ENCODE data around the gene FAM204A.

The FAM204A gene

DNA sequence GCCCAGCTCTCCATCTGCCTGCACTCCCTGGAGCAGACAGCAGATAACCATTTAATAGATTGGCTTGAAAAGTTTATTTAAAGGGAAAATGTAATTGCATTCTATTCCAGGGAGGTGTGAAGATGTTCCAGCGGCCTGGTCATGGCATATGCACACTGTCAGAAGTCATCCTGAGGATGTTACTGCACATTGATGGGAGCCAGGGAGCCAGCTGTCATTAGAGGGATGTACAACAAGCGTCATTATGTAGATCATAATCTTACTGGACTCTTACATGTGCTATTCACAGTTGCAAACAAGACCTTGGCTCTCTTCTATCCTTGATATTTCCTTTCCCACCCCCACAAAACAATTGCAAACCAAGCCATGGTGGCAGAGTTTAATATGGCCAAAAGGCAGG lies 65.4 kb downstream of the FAM204A start:
- DNase-seq = no peak

GRCh38 chr10:118276204-118276603 lies 65.9 kb downstream of the FAM204A start:
- no peak for DNase-seq

DNA sequence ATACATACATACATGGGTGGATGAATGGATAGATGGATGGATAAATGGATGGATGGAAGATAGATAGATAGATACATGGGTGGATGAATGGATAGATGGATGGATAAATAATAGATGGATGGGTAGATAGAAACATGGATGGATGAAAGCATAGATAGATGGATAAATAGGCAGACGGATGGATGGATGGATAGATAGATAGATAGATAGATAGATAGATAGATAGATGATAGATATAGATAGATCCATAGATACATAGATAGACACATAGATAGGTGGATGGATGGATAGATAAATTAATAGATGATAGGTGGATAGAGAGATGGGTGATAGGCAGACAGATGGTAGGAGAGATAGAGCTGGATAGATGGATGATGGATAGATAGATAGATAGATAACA lies 68.5 kb downstream of the FAM204A start:
- no peak for DNase-seq

DNA sequence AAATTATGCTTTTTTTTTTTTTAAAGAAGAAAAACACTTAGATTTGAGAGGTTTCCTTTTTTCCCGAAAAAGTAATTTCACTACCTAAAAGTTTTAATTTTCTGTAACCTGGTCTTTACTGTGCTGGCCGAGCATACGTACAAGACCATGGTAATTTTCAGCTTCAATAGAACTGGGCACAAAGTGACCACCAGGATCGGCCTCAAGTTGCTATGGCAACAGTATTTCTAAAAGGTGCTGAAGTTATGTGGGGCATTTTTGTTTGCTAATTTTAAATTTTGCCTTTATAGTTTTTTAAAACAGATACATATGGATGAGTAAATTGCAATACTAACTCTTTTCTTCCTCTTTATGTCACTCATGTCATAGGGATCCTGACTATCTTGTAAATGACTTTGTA lies 69.4 kb downstream of the FAM204A start:
- DNase-seq = no peak

- no peak for DNase-seq
Observed at GRCh38 chr10:118272149-118272721, 69.9 kb downstream of the FAM204A start.

DNA sequence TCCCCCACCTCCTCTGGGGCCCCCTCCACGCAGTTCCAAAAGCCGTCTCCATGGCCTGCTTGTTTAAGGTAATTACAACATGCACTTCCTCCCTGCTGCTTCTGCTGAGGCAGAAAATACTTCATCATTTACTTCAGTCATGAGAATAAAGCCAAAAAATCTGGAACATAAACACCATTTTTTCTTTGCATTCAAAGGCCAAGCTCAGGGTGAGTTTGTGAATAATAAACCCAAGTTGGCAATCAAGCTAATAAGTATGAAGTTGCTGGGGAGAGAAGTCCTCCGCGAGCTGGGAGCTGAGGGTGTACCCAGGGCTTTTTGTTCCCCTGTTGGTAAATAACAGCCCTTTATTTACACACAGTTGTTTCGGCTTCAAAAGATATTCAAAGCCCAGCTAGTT lies 70.5 kb downstream of the FAM204A start:
- DNase-seq = peak; percentile 40

DNA sequence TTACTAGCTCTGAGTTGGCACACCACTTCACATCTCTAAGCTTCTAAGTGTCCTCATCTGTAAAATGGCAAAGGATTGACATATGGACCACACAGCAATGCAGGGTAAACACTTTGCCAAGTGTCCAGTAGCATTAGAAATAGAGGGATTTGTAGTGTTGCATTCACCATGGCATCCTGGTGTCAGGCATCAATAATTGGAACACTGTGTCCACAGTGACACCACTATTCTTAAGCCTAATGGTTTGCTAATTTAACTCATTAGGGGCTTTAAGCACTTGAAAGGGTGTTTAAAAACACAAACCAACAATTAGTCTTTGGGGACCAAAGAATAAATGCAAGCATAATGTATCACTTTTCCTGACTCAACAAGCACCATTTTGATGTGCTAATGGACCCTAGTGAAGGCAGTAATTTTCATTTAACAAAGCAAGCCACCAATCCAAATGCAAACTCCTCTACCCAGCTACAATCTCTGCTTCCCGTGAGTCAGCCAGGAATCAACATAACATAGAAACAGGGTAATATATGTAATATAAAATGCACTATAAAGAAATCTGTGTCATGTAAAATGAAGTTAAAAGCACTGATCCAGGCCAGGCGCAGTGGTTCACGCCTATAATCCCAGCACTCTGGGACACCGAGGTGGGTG lies 75.9 kb downstream of the FAM204A start:
- no peak for DNase-seq

GRCh38 chr10:118264838-118265470 lies 77.2 kb downstream of the FAM204A start:
- DNase-seq = no peak

DNA sequence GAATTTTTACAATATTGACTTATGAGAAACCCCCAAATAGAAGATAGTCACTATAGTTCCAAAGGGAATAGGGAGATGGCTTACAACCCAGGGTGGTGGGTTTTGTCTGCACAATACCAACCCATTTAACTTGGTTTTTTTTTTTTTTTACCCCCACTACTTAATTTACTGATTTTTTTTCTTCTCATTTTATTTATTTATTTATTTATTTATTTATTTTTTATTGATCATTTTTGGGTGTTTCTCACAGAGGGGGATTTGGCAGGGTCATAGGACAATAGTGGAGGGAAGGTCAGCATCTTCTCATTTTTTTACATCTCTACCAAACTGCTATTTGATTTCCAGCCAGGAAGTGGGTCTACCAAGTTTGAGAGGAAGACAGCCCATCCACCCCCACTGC lies 77.9 kb downstream of the FAM204A start:
- DNase-seq = no peak

DNA sequence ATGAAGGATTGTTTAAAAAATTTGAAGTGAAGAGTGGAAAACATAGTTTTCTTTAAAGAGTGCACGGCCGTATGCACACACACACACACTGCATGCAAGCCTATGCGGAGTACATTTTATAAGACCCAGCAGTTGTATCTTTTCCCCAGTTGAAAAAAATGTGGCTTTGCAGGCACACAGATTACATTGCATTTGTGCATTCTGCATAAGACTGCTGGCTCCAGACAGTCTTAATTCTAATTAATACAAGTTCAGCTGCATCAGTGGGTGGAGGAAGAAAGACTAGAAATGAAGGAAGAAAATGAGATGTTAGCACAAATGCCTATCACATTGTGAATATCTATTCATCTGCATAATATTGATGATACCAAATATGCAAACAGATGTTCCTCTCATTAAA lies 79.6 kb downstream of the FAM204A start:
- no peak for DNase-seq

- peak; percentile 24 for DNase-seq
Observed at GRCh38 chr10:118259288-118259906, 82.7 kb downstream of the FAM204A start.

GRCh38 chr10:118258285-118258684 lies 83.8 kb downstream of the FAM204A start:
- no peak for DNase-seq

GRCh38 chr10:118256825-118257570 lies 85.1 kb downstream of the FAM204A start:
- DNase-seq = no peak

DNA sequence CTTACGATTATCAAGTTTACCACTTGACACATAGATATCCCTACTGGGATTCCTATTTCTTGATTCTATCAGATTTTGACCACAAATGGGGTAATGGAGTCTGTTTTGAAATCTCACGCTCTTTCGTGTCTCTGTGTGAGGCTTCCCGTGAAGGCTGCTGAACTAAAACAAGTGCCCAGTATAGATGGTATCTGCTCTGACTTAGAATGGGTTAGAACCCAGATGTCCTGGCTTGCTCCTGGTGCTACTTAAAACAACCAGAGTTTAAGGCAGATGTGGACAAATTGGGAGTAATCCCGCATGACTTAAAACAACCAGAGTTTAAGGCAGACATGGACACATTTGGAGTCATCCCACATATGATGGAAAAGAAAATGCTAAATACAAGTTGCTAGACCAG lies 85.9 kb downstream of the FAM204A start:
- DNase-seq = no peak

DNA sequence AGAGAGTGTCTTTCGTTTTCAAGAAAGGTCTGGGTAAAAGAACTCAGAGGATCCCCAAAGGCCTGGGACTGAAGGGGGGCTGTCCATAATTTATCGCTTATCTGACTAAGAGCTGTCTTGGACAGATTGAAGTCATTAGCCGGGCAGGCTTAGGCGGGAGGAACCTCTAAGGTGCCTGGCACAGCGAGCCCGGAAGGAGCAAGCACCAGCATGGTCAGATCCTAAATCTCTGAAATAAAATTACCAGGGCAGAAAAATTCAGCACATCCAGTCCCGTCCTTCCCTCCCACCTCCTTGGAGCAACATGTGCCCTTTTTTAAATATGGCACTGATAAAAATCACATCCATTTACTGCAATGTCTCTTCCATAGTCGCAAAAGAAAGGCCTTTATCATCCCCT lies 86.8 kb downstream of the FAM204A start:
- DNase-seq = no peak

GRCh38 chr10:118254654-118255053 lies 87.5 kb downstream of the FAM204A start:
- no peak for DNase-seq

DNA sequence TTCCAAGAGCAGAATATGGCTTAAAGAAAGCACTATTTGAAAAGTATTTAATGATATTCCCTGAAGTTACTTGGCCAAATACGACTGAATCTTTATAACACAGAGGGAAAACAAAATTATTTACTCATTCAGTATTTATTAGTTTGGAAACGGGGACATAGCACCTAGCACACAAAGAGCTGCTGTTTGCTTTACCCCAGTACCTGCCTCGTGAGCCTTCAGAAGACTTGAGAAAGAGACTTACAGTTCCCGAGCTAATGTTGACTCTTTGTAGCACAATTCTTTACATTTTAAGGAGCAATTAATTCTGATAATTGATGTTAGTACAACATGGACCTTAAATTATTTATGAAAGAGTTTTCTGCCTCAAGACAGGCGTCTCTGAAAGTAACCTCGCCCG lies 88.7 kb downstream of the FAM204A start:
- no peak for DNase-seq

DNA sequence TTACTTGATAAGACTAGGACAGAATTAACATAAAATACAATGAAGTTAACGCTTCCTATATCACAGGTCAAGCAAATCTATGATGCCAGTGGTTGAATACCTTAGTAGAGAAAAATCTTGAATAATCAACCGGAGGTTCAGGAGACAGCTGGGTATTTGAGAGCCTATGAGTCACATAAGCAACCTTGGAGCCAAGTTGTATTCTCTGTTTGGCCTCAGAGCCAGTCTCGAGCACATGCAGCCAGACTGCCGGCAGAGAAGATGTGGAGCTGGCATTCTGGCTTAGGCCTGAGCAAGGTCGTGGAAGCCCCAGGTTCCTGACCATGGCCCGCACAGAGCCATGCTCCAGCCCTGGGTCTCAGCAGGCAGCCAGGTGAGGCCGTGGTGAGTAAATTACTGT lies 90.3 kb downstream of the FAM204A start:
- no peak for DNase-seq

- DNase-seq = no peak
Observed at GRCh38 chr10:118249714-118250113, 92.4 kb downstream of the FAM204A start.

Data from NCI-H2227 treated with DMSO at 0.1 percent for 48 hours (cell line).